Cardiac fibroblast (primary cell): ENCODE measurements around the gene AGBL4.
A peak's percentile ranks its signal among the peaks of the same experiment; 100 is the strongest.

Experiments
- DNase-seq, 2 donors: peaks; one replicate each; pipeline versions ENCODE4 v3.0.0 to v3.0.0-alpha.2; 2010; ENCODE audit warnings: low read depth in 2 of 2
- H3K4me3 ChIP-seq, 2 donors: replicated peaks in 1 of 2; 1 replicate in 1 of 2; 2 replicates in 1 of 2; pipeline ENCODE4 v1.5.1; 2011; ENCODE audit warnings: low read depth in 2 of 2, low read length in 2 of 2, mild to moderate bottlenecking in 2 of 2, moderate library complexity in 1 of 2
- TF ChIP-seq, protein P1 (sequence below): IDR thresholded peaks from one replicate; pipeline ENCODE4 v1.5.1; 2011; ENCODE audit warnings: low read depth, mild to moderate bottlenecking, low read length, inconsistent platforms

AGBL4 gene

DNA sequence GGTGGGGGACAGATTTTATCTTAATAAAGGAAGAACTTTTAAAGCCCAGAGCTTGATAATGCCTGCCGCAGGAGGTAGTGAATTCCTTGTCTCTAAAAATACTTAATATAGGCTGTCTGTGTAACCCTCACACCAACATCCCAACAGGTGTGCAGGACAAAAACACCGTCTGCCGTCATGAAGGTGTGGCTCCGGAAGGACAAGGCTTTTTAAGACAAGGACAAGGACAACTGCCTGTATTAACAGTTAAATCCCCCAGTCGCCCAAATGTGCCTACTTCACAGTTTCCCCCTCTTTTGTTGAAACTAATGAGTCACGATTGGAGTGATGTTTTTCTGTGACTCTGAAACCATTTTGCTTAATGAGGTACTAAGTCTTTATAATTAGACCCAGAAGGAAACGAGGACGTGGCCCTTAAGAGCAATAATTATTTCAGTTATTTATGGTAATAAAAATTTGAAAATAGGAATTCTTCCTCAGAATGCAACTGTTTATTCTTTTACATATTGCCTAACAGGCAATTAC, 1524.5 kb downstream of the AGBL4 start:
- DNase-seq, result no peak
- TF ChIP-seq, protein P1, sequence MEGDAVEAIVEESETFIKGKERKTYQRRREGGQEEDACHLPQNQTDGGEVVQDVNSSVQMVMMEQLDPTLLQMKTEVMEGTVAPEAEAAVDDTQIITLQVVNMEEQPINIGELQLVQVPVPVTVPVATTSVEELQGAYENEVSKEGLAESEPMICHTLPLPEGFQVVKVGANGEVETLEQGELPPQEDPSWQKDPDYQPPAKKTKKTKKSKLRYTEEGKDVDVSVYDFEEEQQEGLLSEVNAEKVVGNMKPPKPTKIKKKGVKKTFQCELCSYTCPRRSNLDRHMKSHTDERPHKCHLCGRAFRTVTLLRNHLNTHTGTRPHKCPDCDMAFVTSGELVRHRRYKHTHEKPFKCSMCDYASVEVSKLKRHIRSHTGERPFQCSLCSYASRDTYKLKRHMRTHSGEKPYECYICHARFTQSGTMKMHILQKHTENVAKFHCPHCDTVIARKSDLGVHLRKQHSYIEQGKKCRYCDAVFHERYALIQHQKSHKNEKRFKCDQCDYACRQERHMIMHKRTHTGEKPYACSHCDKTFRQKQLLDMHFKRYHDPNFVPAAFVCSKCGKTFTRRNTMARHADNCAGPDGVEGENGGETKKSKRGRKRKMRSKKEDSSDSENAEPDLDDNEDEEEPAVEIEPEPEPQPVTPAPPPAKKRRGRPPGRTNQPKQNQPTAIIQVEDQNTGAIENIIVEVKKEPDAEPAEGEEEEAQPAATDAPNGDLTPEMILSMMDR, result no peak
- H3K4me3 ChIP-seq, result no peak overlapping the region

DNA sequence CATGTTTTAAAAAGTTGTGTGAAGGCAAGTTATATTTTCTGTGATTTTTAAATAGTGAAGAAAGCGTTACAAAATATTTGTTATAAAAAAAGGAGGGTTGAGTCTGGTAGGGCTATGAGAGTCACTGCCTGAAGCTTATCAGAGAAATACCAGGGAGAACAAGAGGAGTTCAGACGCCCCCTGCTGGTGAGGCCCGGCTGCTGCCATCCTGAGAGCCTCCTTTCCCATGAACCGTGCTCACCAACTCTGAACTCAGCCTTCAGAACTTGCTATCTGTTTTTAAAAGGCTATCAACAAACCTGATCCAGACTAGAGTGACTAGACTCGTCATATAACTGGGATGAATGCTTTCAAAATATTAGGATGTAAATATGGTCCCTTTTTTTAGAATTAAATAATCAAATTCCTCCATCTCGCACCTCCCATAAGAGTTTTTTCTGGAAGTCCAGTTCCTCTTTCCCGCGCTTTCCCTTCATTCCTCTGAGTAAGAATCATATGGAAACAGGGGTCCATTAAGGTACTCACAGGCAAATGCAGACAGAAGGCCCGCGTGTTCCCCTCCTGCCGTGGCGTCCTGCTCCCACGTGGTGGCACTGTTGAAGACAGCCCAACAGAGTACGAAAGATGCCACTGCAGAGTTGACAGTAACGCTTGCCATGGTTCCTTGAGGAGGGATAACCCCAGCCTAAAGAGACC, 1525.5 kb downstream of the AGBL4 start:
- TF ChIP-seq, protein P1, result peak; percentile 96
- no peak overlapping the region for H3K4me3 ChIP-seq

DNA sequence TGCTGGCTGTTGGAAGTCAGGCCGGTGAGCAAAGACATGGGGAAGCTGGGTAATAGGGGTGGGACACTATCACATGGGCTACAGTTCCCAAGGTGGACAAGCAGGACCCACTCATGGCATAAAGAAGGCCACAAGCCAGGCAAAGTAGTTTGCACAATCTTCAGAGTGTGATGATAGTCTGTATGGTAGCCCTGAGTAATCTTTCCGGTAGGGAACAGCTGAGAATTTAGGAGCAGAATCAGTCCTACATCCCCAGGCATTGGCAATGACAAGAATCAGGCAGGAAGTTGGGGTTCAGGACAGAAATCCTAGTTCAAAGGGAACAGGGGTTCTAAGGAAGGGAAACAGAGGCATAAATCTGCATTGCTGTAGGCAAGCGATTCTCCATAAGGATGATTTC, 1527.8 kb downstream of the AGBL4 start:
- TF ChIP-seq, protein P1, result no peak
- no peak for DNase-seq
- no peak overlapping the region for H3K4me3 ChIP-seq

More for the DNA sequence above, 1525.5 kb downstream of the AGBL4 start:
- peak; percentile 85 for DNase-seq

DNA sequence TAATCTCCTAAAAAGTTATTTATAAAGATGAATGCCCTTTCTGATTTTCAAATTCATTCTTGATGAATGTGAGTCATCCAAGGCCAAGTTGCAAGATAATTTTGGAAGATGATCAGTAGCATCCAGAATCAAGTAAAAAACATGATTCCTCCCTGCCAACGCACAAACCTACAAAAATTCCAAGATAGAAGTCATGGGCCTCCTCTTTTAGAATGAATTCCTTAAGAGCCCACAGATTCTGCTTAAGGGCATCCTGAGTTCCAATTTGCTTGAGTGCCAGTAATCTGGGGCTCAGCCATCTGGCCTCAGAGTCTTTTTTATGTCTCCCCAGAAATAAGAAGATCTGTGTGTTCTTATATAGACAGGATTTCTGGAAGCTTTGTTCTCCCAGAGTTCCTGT, 1528.6 kb downstream of the AGBL4 start:
- DNase-seq, result peak in 1 of 2 donors; percentile 17
- TF ChIP-seq, protein P1, result no peak
- H3K4me3 ChIP-seq, result no peak overlapping the region

DNA sequence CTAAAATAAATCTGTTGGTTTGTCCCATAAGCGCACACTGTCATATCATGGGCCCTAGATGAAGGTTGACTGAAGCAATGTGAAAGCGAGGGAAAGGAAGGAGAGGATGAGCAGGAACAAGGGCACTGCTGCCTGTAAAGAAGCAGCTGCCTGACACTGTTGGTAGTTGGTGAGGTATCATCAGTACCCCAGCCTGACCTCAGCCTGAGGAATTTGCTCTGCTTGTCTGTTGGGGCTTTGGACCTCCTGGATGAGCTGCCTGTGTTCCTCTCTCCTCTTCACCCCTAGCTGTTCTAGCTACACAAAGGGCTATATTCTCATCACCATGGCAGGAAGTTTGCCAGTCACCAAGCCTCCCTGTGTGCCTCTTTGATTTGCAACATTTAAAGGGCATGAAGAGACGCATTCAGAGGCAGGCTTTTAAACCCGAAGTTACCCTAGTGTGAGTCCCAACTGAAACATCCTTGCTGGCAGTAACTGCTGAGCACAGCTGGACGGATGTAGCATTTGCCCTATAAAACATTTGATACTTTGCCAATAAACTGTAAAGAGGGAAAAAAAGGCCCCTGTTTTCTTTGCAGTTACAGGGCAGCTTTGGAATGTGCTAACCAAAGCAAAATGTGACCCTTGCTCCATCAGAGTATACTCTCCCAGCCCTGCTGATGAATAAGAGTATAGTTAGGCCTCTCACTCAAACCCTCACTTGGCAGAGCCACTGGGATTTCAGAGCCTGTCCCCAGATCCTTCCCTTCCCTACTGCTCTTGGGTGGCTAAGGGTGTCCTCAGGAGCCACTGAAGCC, 1529.6 kb downstream of the AGBL4 start:
- TF ChIP-seq, protein P1, result no peak
- peak; percentile 94 to 96 for DNase-seq
- no peak overlapping the region for H3K4me3 ChIP-seq

DNA sequence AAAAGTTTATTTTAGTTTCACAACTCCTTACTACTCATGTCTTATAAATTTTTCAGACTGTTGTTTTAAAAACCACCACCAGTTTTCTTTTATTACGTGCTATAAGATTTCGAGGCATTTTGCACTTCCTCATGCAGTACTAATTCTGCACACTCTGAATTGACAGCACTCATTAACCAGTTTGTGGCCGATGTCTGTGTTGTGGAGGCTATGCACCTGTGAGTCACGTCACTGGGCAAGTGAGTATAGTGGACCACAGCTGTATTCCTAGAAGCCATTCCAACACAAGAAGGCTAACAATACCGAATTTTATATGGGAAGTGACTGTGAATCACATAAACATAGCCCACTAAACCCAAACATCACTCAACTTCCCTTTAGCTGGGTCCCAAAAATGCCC, 1530.7 kb downstream of the AGBL4 start:
- no peak overlapping the region for H3K4me3 ChIP-seq
- no peak for DNase-seq
- TF ChIP-seq, protein P1, result no peak
